Endodermal cell (in vitro differentiated cells): Measurements from ENCODE around the gene IQCB1. TPM values are rescaled to one million over a fixed set of nuclear protein-coding genes. Genes with fewer than 3 reads are reported as not detected.

Experiments used
- DNase-seq: peaks from one replicate; pipeline ENCODE4 v3.0.0-alpha.2; 2017
- H3K27ac ChIP-seq: 2 replicates; pipeline ENCODE4 v1.5.1; 2013; ENCODE audit warnings: mild to moderate bottlenecking, low read depth, low read length, moderate library complexity
- H3K27me3 ChIP-seq: 2 replicates; pipeline ENCODE4 v1.6.1; 2013; ENCODE audit warnings: mild to moderate bottlenecking, low read length, moderate library complexity; ENCODE audit not compliant: insufficient read depth, control insufficient read depth, poor library complexity, severe bottlenecking
- H3K36me3 ChIP-seq: 2 replicates; pipeline ENCODE4 v1.7.0; 2013; ENCODE audit warnings: mild to moderate bottlenecking, low read length, moderate library complexity; ENCODE audit not compliant: control insufficient read depth, insufficient read depth
- H3K4me1 ChIP-seq: one replicate; pipeline ENCODE4 v1.7.0; 2013; ENCODE audit warnings: low read length; ENCODE audit not compliant: control insufficient read depth, insufficient read depth
- H3K4me3 ChIP-seq: 2 replicates; pipeline ENCODE4 v1.5.1; 2013; ENCODE audit warnings: mild to moderate bottlenecking, low read length, moderate library complexity
- H3K9ac ChIP-seq: 2 replicates; pipeline ENCODE4 v1.6.1; 2013; ENCODE audit warnings: mild to moderate bottlenecking, low read length, moderate library complexity; ENCODE audit not compliant: poor library complexity, severe bottlenecking; ENCODE audit errors: extremely low read depth
- H3K9me3 ChIP-seq: 2 replicates; pipeline ENCODE4 v1.6.1; 2013; ENCODE audit warnings: mild to moderate bottlenecking, low read length, moderate library complexity; ENCODE audit not compliant: control insufficient read depth
- H3K27ac Mint-ChIP-seq: 2 replicates; pipeline ENCODE4 v1.8.0; 2020; ENCODE audit warnings: mixed read lengths
- H3K27me3 Mint-ChIP-seq: 2 replicates; pipeline ENCODE4 v1.8.0; 2021; ENCODE audit warnings: mild to moderate bottlenecking, mixed read lengths; ENCODE audit not compliant: insufficient read depth
- H3K36me3 Mint-ChIP-seq: 2 replicates; pipeline ENCODE4 v1.8.0; 2020; ENCODE audit warnings: low read depth, mixed read lengths
- H3K4me1 Mint-ChIP-seq: 2 replicates; pipeline ENCODE4 v1.8.0; 2020; ENCODE audit warnings: mixed read lengths
- H3K4me3 Mint-ChIP-seq: 2 replicates; pipeline ENCODE4 v1.8.0; 2020; ENCODE audit warnings: mild to moderate bottlenecking, moderate library complexity, mixed read lengths
- H3K9me3 Mint-ChIP-seq: 2 replicates; pipeline ENCODE4 v1.8.0; 2020; ENCODE audit warnings: mild to moderate bottlenecking, mixed read lengths
- WGBS, 2 experiments: methylation state at CpG; one replicate each; pipeline versions ENCODE4 v1.1.5 to v1.1.7; 2013; ENCODE audit warnings: missing lambda C conversion rate in 2 of 2, mixed read lengths in 1 of 2; ENCODE audit not compliant: insufficient coverage in 1 of 2, insufficient read length in 1 of 2; 5-methylcytosine and 5-hydroxymethylcytosine counted together
- total RNA-seq, 2 donors: library from RNA; stranded (reverse); fragmentation: NEBNext Ultra II Directional in 1 of 2; extraction: Animal tissue kit (Norgen Biotek cat#: 25700) in 1 of 2; gene quantifications; 2 replicates in 1 of 2; 3 replicates in 1 of 2; pipeline ENCODE4 v1.2.1, GENCODE V29; 2021
- TF ChIP-seq, protein P1 (sequence below): fragments of 200-600 bp; sonication (generic); conservative IDR thresholded peaks from 2 replicates; pipeline ENCODE4 v1.5.0; 2021; ENCODE audit warnings: antibody characterized with exemption, mild to moderate bottlenecking

The IQCB1 gene
- total RNA-seq, 2 donors from 2014 or later: 35.2 to 44.5 TPM

DNA sequence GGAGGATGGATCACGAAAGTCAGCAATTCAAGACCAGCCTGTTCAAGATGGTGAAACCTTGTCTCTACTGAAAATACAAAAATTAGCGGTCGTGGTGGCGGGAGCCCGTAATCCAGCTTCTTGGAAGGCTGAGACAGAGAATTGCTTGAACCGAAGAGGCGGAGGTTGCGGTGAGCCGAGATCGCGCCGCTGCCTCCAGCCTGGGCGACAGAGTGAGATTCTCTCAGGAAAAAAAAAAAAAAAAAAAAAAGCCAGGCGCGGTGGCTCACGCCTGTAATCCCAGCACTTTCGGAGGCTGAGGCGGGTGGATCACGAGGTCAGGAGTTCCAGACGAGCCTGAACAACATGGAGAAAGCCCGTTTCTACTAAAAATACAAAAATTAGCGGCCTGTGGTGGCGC is 5.1 kb upstream of the IQCB1 start:
- Histone ChIP-seq H3K36me3 (no peaks in the 10 kb centered on the region), H3K4me1 (no peaks in the 10 kb centered on the region), H3K9me3 (no peaks in the 10 kb centered on the region), H3K4me3 (no peak overlapping the region), H3K9ac (no peak overlapping the region), H3K27ac (no peak overlapping the region), H3K27me3 (peaks cover 18% of the 10 kb centered on the region)
- no peak overlapping the region for H3K4me3 Mint-ChIP-seq
- 97 to 100% methylated on average over 1 to 23 of the region's 23 CpGs for WGBS, 2 experiments
- no peak for DNase-seq
- H3K36me3 Mint-ChIP-seq: no peaks in the 10 kb centered on the region
- H3K9me3 Mint-ChIP-seq: peaks cover 3% of the 10 kb centered on the region
- H3K27me3 Mint-ChIP-seq: peaks cover 23% of the 10 kb centered on the region
- TF ChIP-seq, protein P1, sequence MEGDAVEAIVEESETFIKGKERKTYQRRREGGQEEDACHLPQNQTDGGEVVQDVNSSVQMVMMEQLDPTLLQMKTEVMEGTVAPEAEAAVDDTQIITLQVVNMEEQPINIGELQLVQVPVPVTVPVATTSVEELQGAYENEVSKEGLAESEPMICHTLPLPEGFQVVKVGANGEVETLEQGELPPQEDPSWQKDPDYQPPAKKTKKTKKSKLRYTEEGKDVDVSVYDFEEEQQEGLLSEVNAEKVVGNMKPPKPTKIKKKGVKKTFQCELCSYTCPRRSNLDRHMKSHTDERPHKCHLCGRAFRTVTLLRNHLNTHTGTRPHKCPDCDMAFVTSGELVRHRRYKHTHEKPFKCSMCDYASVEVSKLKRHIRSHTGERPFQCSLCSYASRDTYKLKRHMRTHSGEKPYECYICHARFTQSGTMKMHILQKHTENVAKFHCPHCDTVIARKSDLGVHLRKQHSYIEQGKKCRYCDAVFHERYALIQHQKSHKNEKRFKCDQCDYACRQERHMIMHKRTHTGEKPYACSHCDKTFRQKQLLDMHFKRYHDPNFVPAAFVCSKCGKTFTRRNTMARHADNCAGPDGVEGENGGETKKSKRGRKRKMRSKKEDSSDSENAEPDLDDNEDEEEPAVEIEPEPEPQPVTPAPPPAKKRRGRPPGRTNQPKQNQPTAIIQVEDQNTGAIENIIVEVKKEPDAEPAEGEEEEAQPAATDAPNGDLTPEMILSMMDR: no peak
- peaks cover 4% of the 10 kb centered on the region for H3K4me1 Mint-ChIP-seq
- H3K27ac Mint-ChIP-seq: no peak overlapping the region

DNA sequence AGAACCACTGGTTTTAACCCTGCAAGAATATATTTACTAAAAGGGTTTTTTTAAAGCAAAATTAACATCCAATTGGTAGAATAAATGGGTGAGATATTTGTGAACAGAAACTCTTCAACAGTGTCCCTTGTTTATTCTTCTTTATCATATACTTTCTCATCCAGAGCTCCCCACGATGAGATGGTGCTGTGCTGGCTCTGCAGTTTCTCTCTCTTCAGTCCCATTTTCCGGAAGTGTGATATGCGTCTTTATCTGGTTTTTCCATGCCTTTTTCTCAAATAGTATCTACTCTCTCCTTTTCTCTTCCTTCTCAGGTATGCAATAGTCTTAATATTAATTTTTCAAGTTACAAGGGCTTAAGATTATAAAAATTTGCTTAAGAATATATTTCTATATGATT is 1.6 kb upstream of the IQCB1 start:
- Histone ChIP-seq H3K4me1 (no peaks in the 10 kb centered on the region), H3K9ac (no peak overlapping the region), H3K27ac (no peak overlapping the region), H3K27me3 (peaks cover 18% of the 10 kb centered on the region), H3K4me3 (peak overlapping the region; percentile 86), H3K9me3 (no peaks in the 10 kb centered on the region), H3K36me3 (peaks cover 21% of the 10 kb centered on the region)
- Mint-ChIP-seq H3K27me3 (peaks cover 24% of the 10 kb centered on the region), H3K27ac (no peak overlapping the region), H3K4me1 (peaks cover 14% of the 10 kb centered on the region), H3K36me3 (peaks cover 13% of the 10 kb centered on the region), H3K4me3 (no peak overlapping the region), H3K9me3 (peaks cover 3% of the 10 kb centered on the region)
- no peak for DNase-seq
- 87 to 89% methylated on average over 3 of the region's 3 CpGs for WGBS, 2 experiments
- TF ChIP-seq, protein P1: no peak

DNA sequence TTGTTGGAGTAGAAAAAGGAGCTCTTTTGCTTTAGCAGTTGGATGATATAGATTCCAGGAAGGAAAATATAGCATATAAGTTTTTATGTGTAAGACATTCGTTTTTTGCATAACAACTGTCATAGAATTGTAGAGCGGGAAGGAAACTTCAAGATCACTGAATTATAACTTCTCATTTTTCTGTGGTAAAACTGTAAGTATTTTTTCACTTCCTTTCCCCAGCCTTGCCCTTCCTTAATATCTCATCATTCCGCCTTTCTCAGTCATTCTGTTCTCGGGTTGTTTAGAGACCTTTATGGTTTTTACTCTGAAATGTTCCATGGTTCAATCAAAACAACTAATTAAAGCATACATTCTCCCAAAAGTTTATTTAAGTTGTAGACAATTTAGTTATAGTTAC is 1.2 kb upstream of the IQCB1 start:
- Histone ChIP-seq H3K27me3 (peaks cover 18% of the 10 kb centered on the region), H3K9ac (no peak overlapping the region), H3K9me3 (no peaks in the 10 kb centered on the region), H3K27ac (no peak overlapping the region), H3K36me3 (peaks cover 23% of the 10 kb centered on the region), H3K4me3 (peak overlapping the region; percentile 86), H3K4me1 (no peaks in the 10 kb centered on the region)
- H3K27me3 Mint-ChIP-seq: peaks cover 24% of the 10 kb centered on the region
- peaks cover 14% of the 10 kb centered on the region for H3K4me1 Mint-ChIP-seq
- H3K4me3 Mint-ChIP-seq: peak overlapping the region; percentile 83
- DNase-seq: no peak
- no peak overlapping the region for H3K27ac Mint-ChIP-seq
- 78 to 93% methylated on average over 4 of the region's 4 CpGs for WGBS, 2 experiments
- peaks cover 15% of the 10 kb centered on the region for H3K36me3 Mint-ChIP-seq
- H3K9me3 Mint-ChIP-seq: peaks cover 3% of the 10 kb centered on the region
- TF ChIP-seq, protein P1: no peak
